HEK293T (cell line): ENCODE measurements around the gene KLC3.

Experiments
- CTCF ChIA-PET: fragments of 350-600 bp; formaldehyde crosslinking; extraction: SDS; loops from one replicate; lab custom pipeline; 2021; ENCODE audit warnings: antibody characterized with exemption, inconsistent platforms; lab: Yijun Ruan, JAX
- POLR2A ChIA-PET: fragments of 350-600 bp; formaldehyde crosslinking; extraction: SDS; loops from one replicate; lab custom pipeline; 2020; ENCODE audit warnings: antibody characterized with exemption, inconsistent platforms; lab: Yijun Ruan, JAX
- DNase-seq: peaks from one replicate; pipeline ENCODE4 v3.0.0; 2012; ENCODE audit warnings: mixed read lengths; ENCODE audit errors: extremely low spot score
- ARNT ChIP-seq: fragments of 450-650 bp; IDR thresholded peaks from 2 replicates; pipeline ENCODE4 v1.6.1; 2017; ENCODE audit warnings: mild to moderate bottlenecking
- BHLHE40 ChIP-seq: fragments of 450-650 bp; IDR thresholded peaks from 2 replicates; pipeline ENCODE4 v1.6.1; 2016; ENCODE audit warnings: mild to moderate bottlenecking, moderate library complexity, borderline replicate concordance
- CTBP1 ChIP-seq: fragments of 450-650 bp; IDR thresholded peaks from 2 replicates; pipeline ENCODE4 v1.6.1; 2016; ENCODE audit warnings: borderline replicate concordance
- ELF4 ChIP-seq: fragments of 450-650 bp; IDR thresholded peaks from 2 replicates; pipeline ENCODE4 v1.6.1; 2017; ENCODE audit warnings: antibody characterized with exemption
- FOXA1 ChIP-seq: fragments of 450-650 bp; IDR thresholded peaks from 2 replicates; pipeline ENCODE4 v1.6.1; 2016; ENCODE audit warnings: mild to moderate bottlenecking
- FOXK2 ChIP-seq: fragments of 450-650 bp; IDR thresholded peaks from 2 replicates; pipeline ENCODE4 v1.6.1; 2016; ENCODE audit warnings: mild to moderate bottlenecking
- FOXM1 ChIP-seq: fragments of 450-650 bp; IDR thresholded peaks from 2 replicates; pipeline ENCODE4 v1.6.1; 2017; ENCODE audit warnings: mild to moderate bottlenecking, borderline replicate concordance
- HDGF ChIP-seq: fragments of 450-650 bp; IDR thresholded peaks from 2 replicates; pipeline ENCODE4 v1.6.1; 2017; ENCODE audit warnings: antibody characterized with exemption, borderline replicate concordance
- L3MBTL2 ChIP-seq: fragments of 450-650 bp; conservative IDR thresholded peaks from 2 replicates; pipeline ENCODE4 v1.6.1; 2016; ENCODE audit warnings: mild to moderate bottlenecking
- LEF1 ChIP-seq: fragments of 450-650 bp; IDR thresholded peaks from 2 replicates; pipeline ENCODE4 v1.6.1; 2017; ENCODE audit warnings: mild to moderate bottlenecking, borderline replicate concordance
- NFRKB ChIP-seq: fragments of 450-650 bp; IDR thresholded peaks from 2 replicates; pipeline ENCODE4 v1.6.1; 2016; ENCODE audit warnings: mild to moderate bottlenecking, moderate library complexity
- PKNOX1 ChIP-seq: fragments of 450-650 bp; IDR thresholded peaks from 2 replicates; pipeline ENCODE4 v1.6.1; 2016
- SP1 ChIP-seq: fragments of 450-650 bp; IDR thresholded peaks from 2 replicates; pipeline ENCODE4 v1.6.1; 2017
- SUZ12 ChIP-seq: fragments of 450-650 bp; IDR thresholded peaks from 2 replicates; pipeline ENCODE4 v1.6.1; 2016; ENCODE audit warnings: mild to moderate bottlenecking
- TARDBP ChIP-seq: fragments of 450-650 bp; IDR thresholded peaks from 2 replicates; pipeline ENCODE4 v1.6.1; 2016
- ZNF384 ChIP-seq: fragments of 450-650 bp; IDR thresholded peaks from 2 replicates; pipeline ENCODE4 v1.6.1; 2016

Gene KLC3

GRCh38 chr19:45364696-45365095 is 24.1 kb downstream of the KLC3 start:
- TF ChIP-seq TARDBP (no peak), SUZ12 (no peak), HDGF (no peak), CTBP1 (no peak)
- POLR2A ChIA-PET = no interaction called here
- no peak for DNase-seq

GRCh38 chr19:45368127-45368526 is 27.6 kb downstream of the KLC3 start:
- DNase-seq = no peak
- ChIA-PET POLR2A (no interaction called here), CTCF (interaction anchor here (0.7 to 0.8 kb wide), 2 partner anchors 25 to 34 kb away, joined by 3 read pairs; no protein-coding TSS in a partner anchor)
- TF ChIP-seq FOXA1 (no peak), BHLHE40 (no peak), TARDBP (no peak), SP1 (no peak), FOXK2 (no peak), CTBP1 (no peak), L3MBTL2 (no peak), ARNT (no peak), ZNF384 (no peak), LEF1 (no peak), HDGF (no peak), NFRKB (no peak), FOXM1 (no peak), ELF4 (no peak), PKNOX1 (no peak), SUZ12 (no peak)

More at GRCh38 chr19:45364696-45365095, 24.1 kb downstream of the KLC3 start:
- CTCF ChIA-PET = no interaction called here

GRCh38 chr19:45368737-45369340 is 28.3 kb downstream of the KLC3 start:
- CTCF ChIA-PET = interaction anchor here (0.7 to 0.8 kb wide), 2 partner anchors 24 to 34 kb away, joined by 3 read pairs; no protein-coding TSS in a partner anchor
- POLR2A ChIA-PET = interaction anchor here (0.5 to 1.1 kb wide), 2 partner anchors 34 to 1403 kb away, joined by 3 to 5 read pairs; no protein-coding TSS in a partner anchor
- TF ChIP-seq L3MBTL2 (no peak), SP1 (no peak), FOXM1 (no peak), LEF1 (no peak), ARNT (no peak), SUZ12 (no peak), ZNF384 (no peak), TARDBP (no peak), PKNOX1 (no peak), HDGF (no peak), CTBP1 (no peak), NFRKB (no peak), FOXA1 (no peak), FOXK2 (no peak)
- DNase-seq = no peak

GRCh38 chr19:45370410-45371204 is 30.1 kb downstream of the KLC3 start, which contains the start of gene ERCC2:
Gene ERCC2 (minus strand): TSS chr19:45370573. CDS start chr19:45370540, 33 bp downstream.
- ChIA-PET POLR2A (no interaction called here), CTCF (interaction anchor here (0.7 to 0.8 kb wide), 2 partner anchors 33 to 632 kb away, joined by 3 to 4 read pairs; no protein-coding TSS in a partner anchor)
- TF ChIP-seq SP1 (no peak), FOXM1 (no peak), L3MBTL2 (peak; percentile 17; the same call in 1 of the 2 replicates), HDGF (no peak), FOXA1 (no peak), PKNOX1 (peak; percentile 100), LEF1 (no peak), FOXK2 (no peak; the same call in 1 of the 2 replicates), CTBP1 (no peak), ELF4 (no peak), ZNF384 (0 out of 2 replicates have a peak, but pooled peaks have one; percentile 33), ARNT (no peak), SUZ12 (no peak), BHLHE40 (no peak), TARDBP (no peak), NFRKB (no peak)
- DNase-seq = peak; percentile 100

GRCh38 chr19:45376045-45376724 is 35.6 kb downstream of the KLC3 start:
- no peak for TF ChIP-seq BHLHE40
- no peak for TF ChIP-seq NFRKB
- TF ChIP-seq PKNOX1 = no peak
- TF ChIP-seq HDGF = no peak
- no peak for TF ChIP-seq TARDBP
- TF ChIP-seq SUZ12 = no peak
- no peak for TF ChIP-seq ARNT
- TF ChIP-seq ELF4 = no peak
- TF ChIP-seq SP1 = no peak
- no peak for TF ChIP-seq LEF1
- TF ChIP-seq FOXK2 = no peak
- no peak for TF ChIP-seq ZNF384
- DNase-seq = no peak
- ChIA-PET POLR2A (no interaction called here), CTCF (no interaction called here)
